ENCODE data around the gene NEFH. TPM values are rescaled to one million over a fixed set of nuclear protein-coding genes. Genes with fewer than 3 reads are reported as not detected.

The NEFH gene
- total RNA-seq, 1 experiment from 2014 or later = 5.7 TPM

GRCh38 chr22:29509298-29509697 lies 29.3 kb downstream of the NEFH start:
- Histone ChIP-seq H4K20me1 (ENCODE audit: control insufficient read depth, insufficient read depth, insufficient read length) (no peaks in the 10 kb centered on the region), H3K79me1 (ENCODE audit: insufficient read depth, low read depth, low read length, poor library complexity, severe bottlenecking) (no peaks in the 10 kb centered on the region), H4K5ac (ENCODE audit: insufficient read length, low read depth, low read length) (no peak overlapping the region), H4K91ac (ENCODE audit: insufficient read length, low read depth, low read length) (no peak overlapping the region), H2BK5ac (ENCODE audit: insufficient read length, low read length) (peak overlapping the region; percentile 60), H3K27me3 (ENCODE audit: insufficient read depth, low read length) (no peaks in the 10 kb centered on the region), H3K9me3 (ENCODE audit: control insufficient read depth, low read depth, low read length) (no peaks in the 10 kb centered on the region), H2AFZ (ENCODE audit: low read length) (no peak overlapping the region), H3K4me2 (ENCODE audit: insufficient read depth, insufficient read length, low read length) (no peak overlapping the region), H3K4ac (ENCODE audit: low read depth, low read length) (no peak overlapping the region), H3K4me1 (ENCODE audit: insufficient read depth, low read length) (no peaks in the 10 kb centered on the region), H3K23ac (ENCODE audit: insufficient read length, low read depth, low read length) (no peak overlapping the region), H2BK20ac (ENCODE audit: low read depth, low read length, poor library complexity, severe bottlenecking) (no peak overlapping the region), H3K9ac (ENCODE audit: extremely low read depth, insufficient read length, low read length) (no peak overlapping the region), H3K27ac (ENCODE audit: insufficient read length, low read depth, low read length) (no peak overlapping the region), H3K23me2 (ENCODE audit: insufficient read length, low read depth, low read length, poor library complexity, severe bottlenecking) (no peaks in the 10 kb centered on the region), H3K56ac (ENCODE audit: insufficient read length, low read depth, low read length) (no peak overlapping the region), H4K8ac (replicated peaks; ENCODE audit: insufficient read length, low read depth, low read length) (no peak overlapping the region), H3K14ac (ENCODE audit: insufficient read depth, low read length) (no peak overlapping the region), H2BK120ac (ENCODE audit: low read depth, low read length, poor library complexity, severe bottlenecking) (no peak overlapping the region), H3T11ph (ENCODE audit: low read length) (no peak overlapping the region), H2BK12ac (ENCODE audit: insufficient read length, low read depth, low read length) (no peak overlapping the region), H3K18ac (ENCODE audit: insufficient read length, low read depth, low read length) (no peak overlapping the region), H3K79me2 (ENCODE audit: insufficient read depth, low read length) (no peaks in the 10 kb centered on the region), H2BK15ac (ENCODE audit: low read depth, low read length) (no peak overlapping the region), H2AK5ac (ENCODE audit: insufficient read length, low read length) (no peak overlapping the region)
- no peaks in the 10 kb centered on the region for H3K4me1 Mint-ChIP-seq
- peaks cover 24 to 71% (median 70%) of the 10 kb centered on the region in 3 experiments; a peak in 6 of 7 replicates for H3K36me3 Mint-ChIP-seq (ENCODE audit: insufficient read depth in 1 of 3, low read depth in 3 of 3)
- H3K27ac Mint-ChIP-seq = no peak overlapping the region; a peak in 1 of 7 replicates
- H3K27me3 Mint-ChIP-seq (ENCODE audit: low read depth) = no peaks in the 10 kb centered on the region
- DNase-seq = no peak
- TF ChIP-seq, protein P1, sequence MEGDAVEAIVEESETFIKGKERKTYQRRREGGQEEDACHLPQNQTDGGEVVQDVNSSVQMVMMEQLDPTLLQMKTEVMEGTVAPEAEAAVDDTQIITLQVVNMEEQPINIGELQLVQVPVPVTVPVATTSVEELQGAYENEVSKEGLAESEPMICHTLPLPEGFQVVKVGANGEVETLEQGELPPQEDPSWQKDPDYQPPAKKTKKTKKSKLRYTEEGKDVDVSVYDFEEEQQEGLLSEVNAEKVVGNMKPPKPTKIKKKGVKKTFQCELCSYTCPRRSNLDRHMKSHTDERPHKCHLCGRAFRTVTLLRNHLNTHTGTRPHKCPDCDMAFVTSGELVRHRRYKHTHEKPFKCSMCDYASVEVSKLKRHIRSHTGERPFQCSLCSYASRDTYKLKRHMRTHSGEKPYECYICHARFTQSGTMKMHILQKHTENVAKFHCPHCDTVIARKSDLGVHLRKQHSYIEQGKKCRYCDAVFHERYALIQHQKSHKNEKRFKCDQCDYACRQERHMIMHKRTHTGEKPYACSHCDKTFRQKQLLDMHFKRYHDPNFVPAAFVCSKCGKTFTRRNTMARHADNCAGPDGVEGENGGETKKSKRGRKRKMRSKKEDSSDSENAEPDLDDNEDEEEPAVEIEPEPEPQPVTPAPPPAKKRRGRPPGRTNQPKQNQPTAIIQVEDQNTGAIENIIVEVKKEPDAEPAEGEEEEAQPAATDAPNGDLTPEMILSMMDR (conservative IDR thresholded peaks at IDR 0.05) = no peak
- no peaks in the 10 kb centered on the region for H3K9me3 Mint-ChIP-seq
- no peak overlapping the region for H3K4me3 Mint-ChIP-seq
